ENCODE results near the gene PRKAG2. TPM values are rescaled to one million over a fixed set of nuclear protein-coding genes. Genes with fewer than 3 reads are reported as not detected.

Gene PRKAG2
- total RNA-seq, 1 experiment from 2014 or later: 23.9 TPM

DNA sequence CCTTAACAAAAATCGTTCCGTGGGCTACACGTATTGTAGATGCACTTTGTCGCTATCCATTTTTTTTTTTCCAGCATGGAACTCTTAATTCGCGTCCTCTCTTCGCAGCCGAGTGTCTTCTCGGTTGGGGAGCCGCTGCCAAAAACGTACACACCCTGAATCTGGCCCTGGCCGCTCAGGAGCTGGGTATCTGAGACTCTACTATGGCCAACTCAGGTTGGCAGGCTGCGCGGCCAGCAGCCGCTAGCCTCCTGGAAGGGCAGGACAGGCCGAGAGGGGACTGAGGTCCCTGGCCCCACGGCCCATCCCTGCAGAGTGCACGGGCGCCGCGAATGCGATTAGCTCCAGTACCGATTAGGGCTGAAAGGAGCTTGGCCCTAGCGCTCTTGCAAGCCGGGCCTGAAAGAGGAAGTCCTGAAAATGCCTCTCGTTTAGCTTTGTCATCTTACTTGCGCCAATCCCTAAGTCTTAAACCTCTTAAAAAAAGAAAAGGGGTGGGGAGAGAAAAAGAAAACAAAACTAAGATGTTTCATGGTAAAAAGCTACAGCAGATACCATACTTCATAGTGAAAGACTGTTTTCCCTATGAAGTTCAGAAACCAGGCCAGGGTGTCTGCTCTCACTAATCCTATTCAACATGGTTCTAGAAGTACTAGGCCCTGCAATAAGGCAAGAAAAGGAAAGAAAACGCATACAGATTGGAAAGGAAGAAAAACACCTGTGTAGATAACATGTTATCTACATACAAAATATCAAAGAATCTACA, 244.0 kb downstream of the PRKAG2 start:
- intact Hi-C loops (cut with micrococcal nuclease): loop anchor here (2.0 kb wide), 4 partner anchors 26 to 112 kb away; no protein-coding TSS in a partner anchor

DNA sequence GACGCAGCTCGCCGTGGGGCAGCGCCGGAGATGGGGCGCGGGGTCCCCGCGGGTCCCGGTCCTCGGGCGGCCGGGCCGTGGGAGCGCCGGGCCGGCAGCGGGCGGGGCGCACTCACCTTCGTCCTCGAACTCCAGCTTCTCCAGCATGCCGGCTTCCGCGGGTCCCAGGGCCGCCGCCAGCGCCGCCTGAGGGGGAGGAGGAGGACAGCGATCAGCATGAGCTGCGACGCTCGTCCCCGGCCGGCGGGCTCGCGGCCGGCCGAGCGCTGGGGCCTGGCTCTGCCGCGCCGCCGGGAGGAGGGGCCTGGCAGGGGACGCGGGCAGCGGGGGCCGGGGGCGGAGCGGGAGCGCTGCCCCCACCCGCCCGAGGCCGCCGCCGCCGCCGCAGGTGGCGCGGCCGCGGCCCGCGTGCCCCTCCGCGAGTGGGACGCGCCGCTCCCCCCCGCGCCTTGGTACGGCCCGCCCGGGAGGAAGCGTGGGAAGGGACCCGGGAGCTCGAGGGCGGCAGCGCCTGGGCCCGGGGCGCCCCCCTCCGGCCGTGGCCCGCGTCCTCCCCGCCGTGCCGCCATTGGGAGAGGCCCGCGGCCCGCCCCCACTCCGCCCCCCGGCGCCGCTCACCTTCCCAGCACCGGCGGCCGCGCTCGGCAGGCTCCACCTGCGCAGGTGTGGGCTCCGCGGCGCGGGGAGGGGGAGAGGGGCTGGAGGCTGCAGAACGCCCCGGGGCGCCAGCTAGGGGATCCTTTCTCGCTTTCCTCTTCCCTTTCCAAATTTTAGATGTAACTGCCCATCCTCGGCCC, 244.8 kb downstream of the PRKAG2 start:
- peak overlapping the region; percentile 62 for H3K27ac ChIP-seq (ENCODE audit: low read length)
- DNase-seq: peak; percentile 85
- no peaks in the 10 kb centered on the region for H3K9me3 ChIP-seq (ENCODE audit: low read length)
- no peaks in the 10 kb centered on the region for H3K9me2 ChIP-seq (replicated peaks; ENCODE audit: low read length)
- intact Hi-C loops (cut with micrococcal nuclease): loop anchor here (1.0 to 2.0 kb wide), 6 partner anchors 27 to 122 kb away; no protein-coding TSS in a partner anchor
- no peaks in the 10 kb centered on the region for H3K27me3 ChIP-seq (ENCODE audit: low read length)
- no peaks in the 10 kb centered on the region for H3F3A ChIP-seq (ENCODE audit: low read length, unreplicated experiment)
- H3K36me3 ChIP-seq (ENCODE audit: low read depth, low read length): no peaks in the 10 kb centered on the region
- no peaks in the 10 kb centered on the region for H4K20me1 ChIP-seq (ENCODE audit: low read length)
- no TSS peak for BruUV-seq (replicated peaks)
- ATAC-seq: peak; percentile 82
- peak overlapping the region; percentile 96 for H3K4me3 ChIP-seq (ENCODE audit: low read length)
- peaks cover 44% of the 10 kb centered on the region for H3K79me2 ChIP-seq (ENCODE audit: low read length)
- POLR2A ChIA-PET (ENCODE audit: unreplicated experiment): interaction anchor here (0.5 to 1.7 kb wide), 7 partner anchors 16 to 161 kb away, joined by 3 to 13 read pairs (median 3); no protein-coding TSS in a partner anchor
- H3K4me2 ChIP-seq (ENCODE audit: low read length): peak overlapping the region; percentile 98
- H2AFZ ChIP-seq (ENCODE audit: low read length): peak overlapping the region; percentile 90
- TF ChIP-seq EZH2phosphoT487 (IDR thresholded peaks at IDR 0.05; ENCODE audit: borderline replicate concordance, low read length) (no peak), EZH2 (IDR thresholded peaks at IDR 0.05; ENCODE audit: low read length, unreplicated experiment) (no peak)
- TF ChIP-seq, protein P1, sequence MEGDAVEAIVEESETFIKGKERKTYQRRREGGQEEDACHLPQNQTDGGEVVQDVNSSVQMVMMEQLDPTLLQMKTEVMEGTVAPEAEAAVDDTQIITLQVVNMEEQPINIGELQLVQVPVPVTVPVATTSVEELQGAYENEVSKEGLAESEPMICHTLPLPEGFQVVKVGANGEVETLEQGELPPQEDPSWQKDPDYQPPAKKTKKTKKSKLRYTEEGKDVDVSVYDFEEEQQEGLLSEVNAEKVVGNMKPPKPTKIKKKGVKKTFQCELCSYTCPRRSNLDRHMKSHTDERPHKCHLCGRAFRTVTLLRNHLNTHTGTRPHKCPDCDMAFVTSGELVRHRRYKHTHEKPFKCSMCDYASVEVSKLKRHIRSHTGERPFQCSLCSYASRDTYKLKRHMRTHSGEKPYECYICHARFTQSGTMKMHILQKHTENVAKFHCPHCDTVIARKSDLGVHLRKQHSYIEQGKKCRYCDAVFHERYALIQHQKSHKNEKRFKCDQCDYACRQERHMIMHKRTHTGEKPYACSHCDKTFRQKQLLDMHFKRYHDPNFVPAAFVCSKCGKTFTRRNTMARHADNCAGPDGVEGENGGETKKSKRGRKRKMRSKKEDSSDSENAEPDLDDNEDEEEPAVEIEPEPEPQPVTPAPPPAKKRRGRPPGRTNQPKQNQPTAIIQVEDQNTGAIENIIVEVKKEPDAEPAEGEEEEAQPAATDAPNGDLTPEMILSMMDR (conservative IDR thresholded peaks at IDR 0.05; ENCODE audit: low read depth, low read length): 0 out of 2 replicates have a peak, but pooled peaks have one; percentile 15
- peaks cover 24% of the 10 kb centered on the region for H3K4me1 ChIP-seq (ENCODE audit: insufficient read depth, low read length)
- peak overlapping the region; percentile 72 for H3K9ac ChIP-seq (ENCODE audit: low read length)
- CTCF ChIA-PET: interaction anchor here (0.7 to 2.8 kb wide), 5 partner anchors 19 to 122 kb away, joined by 3 to 20 read pairs (median 4); no protein-coding TSS in a partner anchor

More for the DNA sequence above, 244.0 kb downstream of the PRKAG2 start:
- no peaks in the 10 kb centered on the region for H3K27me3 ChIP-seq (ENCODE audit: low read length)
- TSS peak; percentile 77 for BruUV-seq (replicated peaks)
- peaks cover 24% of the 10 kb centered on the region for H3K4me1 ChIP-seq (ENCODE audit: insufficient read depth, low read length)
- TF ChIP-seq EZH2phosphoT487 (IDR thresholded peaks at IDR 0.05; ENCODE audit: borderline replicate concordance, low read length): no peak
- TF ChIP-seq, protein P1 (conservative IDR thresholded peaks at IDR 0.05; ENCODE audit: low read depth, low read length): no peak
- TF ChIP-seq EZH2 (IDR thresholded peaks at IDR 0.05; ENCODE audit: low read length, unreplicated experiment): no peak
- H3K36me3 ChIP-seq (ENCODE audit: low read depth, low read length): no peaks in the 10 kb centered on the region
- peak overlapping the region; percentile 77 for H3K4me3 ChIP-seq (ENCODE audit: low read length)
- peak overlapping the region; percentile 98 for H3K4me2 ChIP-seq (ENCODE audit: low read length)
- H3K27ac ChIP-seq (ENCODE audit: low read length): peak overlapping the region; percentile 62
- DNase-seq (peak; percentile 39), ATAC-seq (peak; percentile 19)
- H2AFZ ChIP-seq (ENCODE audit: low read length): peak overlapping the region; percentile 90
- H3K9me3 ChIP-seq (ENCODE audit: low read length): no peaks in the 10 kb centered on the region
- H3F3A ChIP-seq (ENCODE audit: low read length, unreplicated experiment): no peaks in the 10 kb centered on the region
- no peaks in the 10 kb centered on the region for H3K9me2 ChIP-seq (replicated peaks; ENCODE audit: low read length)
- no peaks in the 10 kb centered on the region for H4K20me1 ChIP-seq (ENCODE audit: low read length)
- POLR2A ChIA-PET (ENCODE audit: unreplicated experiment): interaction anchor here (0.5 to 1.1 kb wide), 9 partner anchors 15 to 288 kb away, joined by 3 to 13 read pairs (median 3); no protein-coding TSS in a partner anchor
- H3K79me2 ChIP-seq (ENCODE audit: low read length): peaks cover 36% of the 10 kb centered on the region
- CTCF ChIA-PET: interaction anchor here (0.6 to 2.8 kb wide), 5 partner anchors 18 to 121 kb away, joined by 3 to 20 read pairs (median 4); no protein-coding TSS in a partner anchor
- peak overlapping the region; percentile 65 for H3K9ac ChIP-seq (ENCODE audit: low read length)

Data from PC-3 (cell line).